ENCODE data around the gene MYL5. TPM values are rescaled to one million over a fixed set of nuclear protein-coding genes. Genes with fewer than 3 reads are reported as not detected.
A peak's percentile ranks its signal among the peaks of the same experiment; 100 is the strongest.

MYL5 gene
- total and polyA plus RNA-seq, 7 experiments from 2014 or later, result 5.8 to 32.7 (median 21.4) TPM

DNA sequence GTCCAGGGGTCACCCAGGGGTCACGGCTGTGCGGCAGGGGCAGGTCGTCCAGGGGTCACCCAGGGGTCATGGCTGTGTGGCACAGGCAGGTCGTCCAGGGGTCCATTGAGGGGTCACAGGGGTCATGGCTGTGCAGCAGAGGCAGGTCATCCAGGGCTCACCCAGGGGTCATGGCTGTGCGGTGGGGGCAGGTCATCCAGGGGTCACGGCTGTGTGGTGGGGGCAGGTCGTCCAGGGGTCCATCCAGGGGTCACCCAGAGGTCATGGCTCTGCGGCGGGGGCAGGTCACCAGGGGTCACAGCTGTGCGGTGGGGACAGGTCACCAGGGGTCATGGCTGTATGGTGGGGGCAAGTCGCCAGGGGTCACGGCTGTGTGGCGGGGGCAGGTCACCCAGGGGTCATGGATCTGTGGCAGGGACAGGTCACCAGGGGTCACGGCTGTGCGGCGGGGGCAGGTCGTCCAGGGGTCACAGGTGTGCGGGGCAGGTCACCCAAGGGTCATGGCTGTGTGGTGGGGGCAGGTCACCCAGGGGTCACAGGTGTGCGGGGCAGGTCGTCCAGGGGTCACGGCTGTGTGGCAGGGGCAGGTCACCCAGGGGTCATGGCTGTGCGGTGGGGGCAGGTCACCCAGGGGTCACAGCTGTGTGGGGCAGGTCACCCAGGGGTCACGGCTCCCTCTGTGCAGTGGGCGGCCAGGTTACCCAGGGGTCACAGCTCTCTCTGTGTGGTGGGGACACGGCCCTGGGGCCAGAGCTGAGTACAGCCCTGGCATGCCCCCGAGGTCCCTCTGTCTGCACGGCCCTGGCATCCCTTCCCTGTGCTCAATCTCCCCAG is 16.3 kb upstream of the MYL5 start:
- H3K4me1 ChIP-seq (ENCODE audit: control insufficient read depth in 2 of 2, insufficient read depth in 2 of 2, low read length in 2 of 2), result no peaks in the 10 kb centered on the region
- no peak overlapping the region for H3K27ac Mint-ChIP-seq

DNA sequence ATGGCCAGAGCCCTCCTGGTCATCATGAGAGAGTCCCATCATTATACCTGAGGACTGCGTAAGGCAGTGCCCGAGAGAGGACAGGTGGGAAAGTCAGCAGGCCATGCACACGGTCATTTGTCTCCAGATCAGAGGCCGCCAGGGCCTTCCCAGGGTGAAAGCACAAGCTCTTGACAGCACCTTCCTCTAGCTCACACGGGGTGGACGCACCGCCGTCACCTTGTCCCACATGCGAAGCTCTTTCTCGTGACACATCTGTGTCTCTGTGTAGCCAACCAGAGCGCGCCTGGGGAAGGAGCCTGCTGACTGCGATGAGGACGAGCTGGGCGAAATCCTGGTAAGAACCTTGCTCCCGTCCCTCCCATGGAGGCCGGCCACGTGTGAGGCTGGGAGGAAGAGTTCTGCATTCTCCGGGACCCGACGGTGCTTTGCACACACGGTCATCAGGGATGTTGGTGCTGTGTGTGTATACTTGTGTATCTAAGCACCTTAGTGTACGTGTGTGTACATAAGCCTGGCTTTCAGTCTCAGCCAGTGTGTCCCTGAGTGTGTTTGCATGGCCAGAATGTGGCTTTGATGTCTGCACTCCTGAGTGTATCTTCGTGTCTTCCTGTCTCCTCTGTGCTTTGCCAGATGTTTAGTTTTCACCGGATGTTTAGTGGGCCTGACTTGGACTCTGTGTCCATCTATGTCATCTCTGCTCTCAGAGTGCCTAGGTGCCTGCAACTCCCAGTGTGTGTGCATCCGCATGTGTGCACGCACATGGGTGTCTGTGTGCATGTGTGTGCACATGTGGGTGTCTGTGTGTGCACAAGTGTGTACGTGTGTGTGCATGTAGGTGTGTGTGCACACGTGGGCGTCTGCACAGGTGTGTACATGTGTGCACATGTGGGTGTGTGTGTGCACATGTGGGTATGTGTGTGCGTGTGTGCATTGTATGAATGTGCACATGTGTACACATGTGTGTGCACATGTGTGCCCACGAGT is 15.4 kb upstream of the MYL5 start:
- Mint-ChIP-seq H3K36me3 (peaks cover 0 to 20% (median 6%) of the 10 kb centered on the region in 5 donors), H3K4me1 (peaks cover 0 to 17% (median 5%) of the 10 kb centered on the region in 7 donors), H3K27me3 (no peaks in the 10 kb centered on the region), H3K4me3 (no peak overlapping the region), H3K9me3 (peaks cover 0 to 13% (median 0%) of the 10 kb centered on the region in 11 donors), H3K27ac (peak overlapping the region in 1 of 9 donors; percentile 9)
- Histone ChIP-seq H3K27ac (ENCODE audit: low read depth, low read length) (no peak overlapping the region), H3K36me3 (ENCODE audit: control insufficient read depth in 2 of 3, insufficient read depth in 3 of 3, low read length in 3 of 3) (no peaks in the 10 kb centered on the region), H3K27me3 (ENCODE audit: control insufficient read depth in 2 of 2, insufficient read depth in 2 of 2, low read length in 2 of 2) (no peaks in the 10 kb centered on the region), H3K4me1 (ENCODE audit: control insufficient read depth in 2 of 2, insufficient read depth in 2 of 2, low read length in 2 of 2) (no peaks in the 10 kb centered on the region), H3K9me3 (ENCODE audit: control insufficient read depth in 2 of 3, low read length in 3 of 3) (no peaks in the 10 kb centered on the region), H3K4me3 (ENCODE audit: low read length) (no peak overlapping the region)
- DNase-seq, result no peak
- CTCF ChIA-PET, result no interaction called here
- POLR2A ChIA-PET, result no interaction called here
- ATAC-seq, result no peak
- intact Hi-C loops (cut with micrococcal nuclease), result no loop called here

More for the DNA sequence above, 16.3 kb upstream of the MYL5 start:
- peaks cover 0 to 13% (median 0%) of the 10 kb centered on the region in 11 donors for H3K9me3 Mint-ChIP-seq
- H3K4me3 Mint-ChIP-seq, result no peak overlapping the region
- ATAC-seq (no peak), DNase-seq (no peak)
- intact Hi-C loops (cut with micrococcal nuclease), result no loop called here
- CTCF ChIA-PET, result no interaction called here
- Histone ChIP-seq H3K9me3 (ENCODE audit: control insufficient read depth in 2 of 3, low read length in 3 of 3) (no peaks in the 10 kb centered on the region), H3K27me3 (ENCODE audit: control insufficient read depth in 2 of 2, insufficient read depth in 2 of 2, low read length in 2 of 2) (no peaks in the 10 kb centered on the region), H3K36me3 (ENCODE audit: control insufficient read depth in 2 of 3, insufficient read depth in 3 of 3, low read length in 3 of 3) (no peaks in the 10 kb centered on the region), H3K27ac (ENCODE audit: low read depth, low read length) (no peak overlapping the region), H3K4me3 (ENCODE audit: low read length) (no peak overlapping the region)
- H3K4me1 Mint-ChIP-seq, result peaks cover 0 to 16% (median 5%) of the 10 kb centered on the region in 7 donors
- peaks cover 0 to 20% (median 6%) of the 10 kb centered on the region in 5 donors for H3K36me3 Mint-ChIP-seq
- H3K27me3 Mint-ChIP-seq, result no peaks in the 10 kb centered on the region
- POLR2A ChIA-PET, result interaction anchor here (0.7 kb wide), 1 partner anchor 8 kb away, joined by 7 read pairs; no protein-coding TSS in a partner anchor

DNA sequence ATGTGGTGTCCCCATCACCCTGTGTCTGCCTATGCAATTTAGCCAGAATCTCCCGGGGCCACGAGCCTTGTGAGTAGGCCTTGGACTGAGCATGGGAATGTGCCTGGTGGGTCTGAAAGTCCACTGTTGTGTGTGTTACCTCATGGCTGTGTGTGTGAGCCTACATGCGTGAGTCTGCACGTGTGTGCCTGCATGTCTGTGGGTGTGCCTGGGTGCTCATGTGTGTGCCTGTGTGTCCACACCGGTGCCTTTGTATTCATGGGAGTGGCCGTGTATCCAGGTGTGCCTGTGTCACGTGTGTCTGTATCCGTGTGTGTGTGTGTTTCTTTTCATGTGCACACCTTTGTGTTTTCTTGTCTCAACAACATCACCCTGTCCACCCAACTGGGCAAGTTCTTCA is 14.5 kb upstream of the MYL5 start:
- Mint-ChIP-seq H3K36me3 (peaks cover 0 to 22% (median 6%) of the 10 kb centered on the region in 5 donors), H3K9me3 (peaks cover 0 to 13% (median 0%) of the 10 kb centered on the region in 11 donors), H3K27ac (peak overlapping the region in 2 of 9 donors; percentile 26 to 66), H3K27me3 (no peaks in the 10 kb centered on the region), H3K4me3 (peak overlapping the region in 1 of 10 donors; percentile 16), H3K4me1 (peaks cover 3 to 26% (median 12%) of the 10 kb centered on the region in 7 donors)
- Histone ChIP-seq H3K4me3 (ENCODE audit: low read length) (no peak overlapping the region), H3K9me3 (ENCODE audit: control insufficient read depth in 2 of 3, low read length in 3 of 3) (no peaks in the 10 kb centered on the region), H3K27me3 (ENCODE audit: control insufficient read depth in 2 of 2, insufficient read depth in 2 of 2, low read length in 2 of 2) (no peaks in the 10 kb centered on the region), H3K27ac (ENCODE audit: low read depth, low read length) (no peak overlapping the region), H3K36me3 (ENCODE audit: control insufficient read depth in 2 of 3, insufficient read depth in 3 of 3, low read length in 3 of 3) (no peaks in the 10 kb centered on the region), H3K4me1 (ENCODE audit: control insufficient read depth in 2 of 2, insufficient read depth in 2 of 2, low read length in 2 of 2) (peaks cover 4 to 5% of the 10 kb centered on the region in 2 donors)
- CTCF ChIA-PET, result no interaction called here
- POLR2A ChIA-PET, result no interaction called here
- ATAC-seq, result no peak
- no peak for DNase-seq
- intact Hi-C loops (cut with micrococcal nuclease), result loop anchor here in 1 of 2 donors (5.0 kb wide), 1 partner anchor 397 kb away; no protein-coding TSS in a partner anchor

DNA sequence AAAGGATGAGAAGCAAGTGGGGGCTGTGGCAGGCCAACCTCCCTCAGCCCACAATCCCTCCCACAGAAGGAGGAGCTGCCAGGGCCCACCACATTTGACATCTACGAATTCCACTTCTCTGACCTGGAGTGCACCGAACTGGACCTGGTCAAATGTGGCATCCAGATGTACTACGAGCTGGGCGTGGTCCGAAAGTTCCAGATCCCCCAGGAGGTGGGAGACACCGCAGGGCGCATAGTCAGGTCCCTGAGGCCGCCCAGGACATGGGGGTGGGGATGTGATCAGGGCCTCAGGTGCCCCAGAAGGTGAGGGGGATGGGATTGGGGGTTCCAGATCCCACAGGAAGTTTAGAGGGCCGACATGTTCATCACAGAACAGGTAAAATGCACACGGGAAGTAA is 13.9 kb upstream of the MYL5 start:
- no peaks in the 10 kb centered on the region for H3K36me3 ChIP-seq (ENCODE audit: control insufficient read depth in 2 of 3, insufficient read depth in 3 of 3, low read length in 3 of 3)
- Mint-ChIP-seq H3K9me3 (peaks cover 0 to 13% (median 0%) of the 10 kb centered on the region in 11 donors), H3K36me3 (peaks cover 0 to 22% (median 6%) of the 10 kb centered on the region in 5 donors), H3K27me3 (no peaks in the 10 kb centered on the region), H3K4me3 (peak overlapping the region in 3 of 10 donors; percentile 4 to 48 (median 16)), H3K27ac (no peak overlapping the region), H3K4me1 (peaks cover 3 to 30% (median 13%) of the 10 kb centered on the region in 7 donors)
- ATAC-seq, result no peak
- no peaks in the 10 kb centered on the region for H3K27me3 ChIP-seq (ENCODE audit: control insufficient read depth in 2 of 2, insufficient read depth in 2 of 2, low read length in 2 of 2)
- intact Hi-C loops (cut with micrococcal nuclease), result loop anchor here in 1 of 2 donors (5.0 kb wide), 1 partner anchor 397 kb away; no protein-coding TSS in a partner anchor
- POLR2A ChIA-PET, result no interaction called here
- H3K4me3 ChIP-seq (ENCODE audit: low read length), result no peak overlapping the region
- no peaks in the 10 kb centered on the region for H3K9me3 ChIP-seq (ENCODE audit: control insufficient read depth in 2 of 3, low read length in 3 of 3)
- no peak for DNase-seq
- H3K4me1 ChIP-seq (ENCODE audit: control insufficient read depth in 2 of 2, insufficient read depth in 2 of 2, low read length in 2 of 2), result peaks cover 4 to 5% of the 10 kb centered on the region in 2 donors
- CTCF ChIA-PET, result interaction anchor here (0.6 kb wide), 1 partner anchor 14 kb away, joined by 3 read pairs; the partner anchor contains the start of genes ATP5ME and MYL5
- H3K27ac ChIP-seq (ENCODE audit: low read depth, low read length), result no peak overlapping the region

DNA sequence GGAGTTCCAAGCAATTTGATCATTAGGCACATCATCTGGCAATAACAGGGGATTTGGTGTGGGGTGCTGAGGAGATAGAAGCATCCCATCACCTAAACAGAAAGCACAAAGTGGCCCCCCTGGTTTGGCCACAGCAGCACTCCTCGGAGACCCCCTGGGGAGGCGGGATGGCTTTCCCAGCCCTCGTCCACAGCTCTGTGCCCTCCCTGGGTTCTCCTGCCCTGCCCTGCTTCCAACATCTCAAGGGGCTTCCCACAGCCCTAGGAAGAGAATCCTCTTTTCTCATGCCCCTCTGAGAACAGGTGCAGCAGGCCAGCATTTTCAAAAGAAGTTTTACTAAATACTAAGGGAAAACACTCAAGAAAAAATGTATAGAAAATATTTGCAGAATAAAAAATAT is 13.1 kb upstream of the MYL5 start:
- Mint-ChIP-seq H3K27ac (peak overlapping the region in 1 of 9 donors; percentile 3), H3K27me3 (no peaks in the 10 kb centered on the region), H3K36me3 (peaks cover 0 to 22% (median 6%) of the 10 kb centered on the region in 5 donors), H3K4me3 (peak overlapping the region in 5 of 10 donors; percentile 4 to 86 (median 48)), H3K4me1 (peaks cover 3 to 33% (median 13%) of the 10 kb centered on the region in 7 donors), H3K9me3 (peaks cover 0 to 13% (median 0%) of the 10 kb centered on the region in 11 donors)
- Histone ChIP-seq H3K36me3 (ENCODE audit: control insufficient read depth in 2 of 3, insufficient read depth in 3 of 3, low read length in 3 of 3) (no peaks in the 10 kb centered on the region), H3K27ac (ENCODE audit: low read depth, low read length) (no peak overlapping the region), H3K4me3 (ENCODE audit: low read length) (no peak overlapping the region), H3K4me1 (ENCODE audit: control insufficient read depth in 2 of 2, insufficient read depth in 2 of 2, low read length in 2 of 2) (peaks cover 4 to 5% of the 10 kb centered on the region in 2 donors), H3K27me3 (ENCODE audit: control insufficient read depth in 2 of 2, insufficient read depth in 2 of 2, low read length in 2 of 2) (no peaks in the 10 kb centered on the region), H3K9me3 (ENCODE audit: control insufficient read depth in 2 of 3, low read length in 3 of 3) (no peaks in the 10 kb centered on the region)
- POLR2A ChIA-PET, result interaction anchor here (6.0 kb wide), 1 partner anchor 13 kb away, joined by 46 read pairs; the partner anchor contains the start of genes ATP5ME and MYL5
- intact Hi-C loops (cut with micrococcal nuclease), result loop anchor here in 1 of 2 donors (5.0 kb wide), 1 partner anchor 396 kb away; no protein-coding TSS in a partner anchor
- CTCF ChIA-PET, result no interaction called here
- no peak for DNase-seq
- no peak for ATAC-seq
